Activated B cell treated with CpG ODN at 0.5 μM for 24 hours (primary cell): Measurements from ENCODE around the gene ENGASE. TPM values are rescaled to one million over a fixed set of nuclear protein-coding genes. Genes with fewer than 3 reads are reported as not detected.
"Not testable (repeated sequence)": the region's sequence is repeated elsewhere in the genome, so short reads cannot be mapped to it uniquely, and the experiment has no call there.

Experiments
- ATAC-seq: fragments of 200-7000 bp; cut with Tn5 transposase; one replicate; pipeline ENCODE4 v1.10.0; 2021; ENCODE audit warnings: low read depth, mild to moderate bottlenecking, moderate library complexity
- CTCF ChIA-PET: fragments of 350-600 bp; sonication (Branson Sonifier 250); formaldehyde crosslinking; loops from one replicate; lab custom pipeline; 2021; ENCODE audit warnings: antibody characterized with exemption; lab: Charles Lee
- POLR2A ChIA-PET: fragments of 350-600 bp; sonication (Branson Sonifier 250); formaldehyde crosslinking; loops from one replicate; lab custom pipeline; 2021; ENCODE audit warnings: antibody characterized with exemption; lab: Charles Lee
- DNase-seq: peaks from one replicate; pipeline ENCODE4 v3.0.0; 2022
- H3K27ac Mint-ChIP-seq: one replicate; pipeline ENCODE4 v1.8.0; 2020; ENCODE audit warnings: mixed read lengths
- H3K27me3 Mint-ChIP-seq: one replicate; pipeline ENCODE4 v1.8.0; 2021; ENCODE audit warnings: mixed read lengths
- H3K36me3 Mint-ChIP-seq: one replicate; pipeline ENCODE4 v1.8.0; 2021; ENCODE audit warnings: low read depth, mixed read lengths
- H3K4me1 Mint-ChIP-seq: one replicate; pipeline ENCODE4 v1.8.0; 2021; ENCODE audit warnings: mixed read lengths
- H3K4me3 Mint-ChIP-seq: one replicate; pipeline ENCODE4 v1.8.0; 2020; ENCODE audit warnings: mild to moderate bottlenecking, mixed read lengths
- H3K9me3 Mint-ChIP-seq: one replicate; pipeline ENCODE4 v1.8.0; 2020; ENCODE audit warnings: mixed read lengths
- CTCF ChIP-seq: fragments of 200-600 bp; IDR thresholded peaks from one replicate; pipeline ENCODE4 v1.8.0; 2022; ENCODE audit warnings: antibody characterized with exemption, mild to moderate bottlenecking
- intact Hi-C: fragments of 100-400 bp; cut with micrococcal nuclease; formaldehyde crosslinking; loops from one replicate; pipeline ENCODE4 v1.15.1; 2024
- total RNA-seq: library from RNA; stranded (reverse); gene quantifications from 2 replicates; pipeline ENCODE4 v1.2.3, GENCODE V29; 2022

The ENGASE gene
- total RNA-seq, 1 donor from 2014 or later, result 60.1 TPM

- no peaks in the 10 kb centered on the region for H3K36me3 Mint-ChIP-seq
- H3K4me1 Mint-ChIP-seq, result peaks cover 10% of the 10 kb centered on the region
- ATAC-seq, result no peak
- intact Hi-C loops, result no loop called here
- ChIA-PET CTCF (no interaction called here), POLR2A (no interaction called here)
- no peak overlapping the region for H3K4me3 Mint-ChIP-seq
- H3K9me3 Mint-ChIP-seq, result no peaks in the 10 kb centered on the region
- H3K27ac Mint-ChIP-seq, result no peak overlapping the region
- H3K27me3 Mint-ChIP-seq, result peaks cover 59% of the 10 kb centered on the region
- peak; percentile 11 for DNase-seq
- TF ChIP-seq CTCF, result no peak
Observed at GRCh38 chr17:79027925-79028491, 46.6 kb upstream of the ENGASE start.

- no peak for ATAC-seq
- Mint-ChIP-seq H3K9me3 (no peaks in the 10 kb centered on the region), H3K4me1 (peaks cover 7% of the 10 kb centered on the region), H3K27me3 (peaks cover 55% of the 10 kb centered on the region), H3K36me3 (no peaks in the 10 kb centered on the region), H3K27ac (no peak overlapping the region), H3K4me3 (no peak overlapping the region)
- TF ChIP-seq CTCF, result no peak
- ChIA-PET POLR2A (no interaction called here), CTCF (no interaction called here)
- DNase-seq, result no peak
- intact Hi-C loops, result no loop called here
Observed at GRCh38 chr17:79028496-79029326, 45.9 kb upstream of the ENGASE start.

- Mint-ChIP-seq H3K27me3 (peaks cover 52% of the 10 kb centered on the region), H3K4me3 (no peak overlapping the region), H3K4me1 (peaks cover 3% of the 10 kb centered on the region), H3K9me3 (no peaks in the 10 kb centered on the region), H3K36me3 (no peaks in the 10 kb centered on the region), H3K27ac (no peak overlapping the region)
- ChIA-PET POLR2A (no interaction called here), CTCF (no interaction called here)
- intact Hi-C loops, result no loop called here
- ATAC-seq (no peak), DNase-seq (no peak)
- no peak for TF ChIP-seq CTCF
Observed at GRCh38 chr17:79029327-79030009, 45.2 kb upstream of the ENGASE start.

GRCh38 chr17:79030636-79031035 is 44.0 kb upstream of the ENGASE start:
- H3K9me3 Mint-ChIP-seq, intact Hi-C loops, H3K4me1 Mint-ChIP-seq, H3K27ac Mint-ChIP-seq, H3K4me3 Mint-ChIP-seq, ATAC-seq, H3K36me3 Mint-ChIP-seq, POLR2A ChIA-PET, DNase-seq, CTCF ChIA-PET: not testable (repeated sequence)
- H3K27me3 Mint-ChIP-seq, result peaks cover 43% of the 10 kb centered on the region

- POLR2A ChIA-PET, result interaction anchor here (0.7 kb wide), 1 partner anchor 54 kb away, joined by 7 read pairs; no protein-coding TSS in a partner anchor
- Mint-ChIP-seq H3K27me3 (peaks cover 33% of the 10 kb centered on the region), H3K27ac (no peak overlapping the region), H3K36me3 (no peaks in the 10 kb centered on the region), H3K4me1 (no peaks in the 10 kb centered on the region), H3K9me3 (no peaks in the 10 kb centered on the region), H3K4me3 (no peak overlapping the region)
- TF ChIP-seq CTCF, result no peak
- CTCF ChIA-PET, result no interaction called here
- intact Hi-C loops, result no loop called here
- no peak for ATAC-seq
- DNase-seq, result no peak
Observed at GRCh38 chr17:79031996-79032875, 42.4 kb upstream of the ENGASE start.
